Astrocyte of the spinal cord (primary cell): ENCODE results near the gene PPARD.

Experiments used
- DNase-seq: peaks from one replicate; pipeline ENCODE4 v3.0.0; 2011; ENCODE audit warnings: low read depth, low spot score
- H3K4me3 ChIP-seq: 2 replicates; pipeline ENCODE4 v1.5.1; 2011; ENCODE audit warnings: low read depth, mild to moderate bottlenecking, low read length, moderate library complexity
- in situ Hi-C: cut with HindIII; loops from 2 replicates; pipeline ENCODE4 v1.10.0; 2017; ENCODE audit warnings: low sequenced_read_pairs
- TF ChIP-seq, protein P1 (sequence below): IDR thresholded peaks from 2 replicates; pipeline ENCODE4 v1.5.1; 2012; ENCODE audit warnings: low read depth, mild to moderate bottlenecking, low read length, inconsistent platforms

The PPARD gene

DNA sequence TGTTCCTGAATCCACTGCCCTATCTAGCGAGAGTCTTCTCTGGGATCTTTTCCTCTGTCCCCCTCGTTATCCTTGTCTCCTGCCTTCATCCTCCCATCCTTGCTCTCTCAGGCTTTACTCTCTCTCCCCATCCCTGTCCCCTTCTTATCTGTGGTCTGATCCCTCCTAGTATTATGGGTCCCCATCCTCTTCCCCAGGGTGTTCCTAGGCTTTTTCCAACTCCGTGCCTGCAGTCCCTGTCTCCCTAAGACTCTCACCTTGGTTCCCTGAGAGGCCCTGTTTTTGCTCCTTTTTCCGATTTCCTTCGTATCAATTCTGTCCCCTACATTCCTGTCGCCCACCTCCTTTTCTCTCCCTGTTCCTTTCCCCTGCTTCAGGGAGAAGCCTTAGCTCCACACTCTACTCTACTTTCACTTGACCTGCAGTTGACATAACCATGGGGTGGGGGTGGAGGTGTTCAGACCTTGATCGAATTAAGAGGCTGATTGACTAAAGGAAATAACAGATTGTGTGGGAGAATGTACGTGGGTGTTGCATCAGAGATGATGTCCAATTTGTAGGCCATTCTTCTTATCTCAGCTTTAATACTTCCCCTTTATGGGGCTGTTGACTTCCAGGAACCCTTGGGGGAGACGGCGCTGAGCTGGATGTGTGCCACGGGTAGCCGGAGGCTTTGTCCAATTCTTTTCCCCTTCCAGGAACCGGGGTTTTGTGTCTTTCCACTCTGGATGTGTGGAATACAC lies 905 bp downstream of the PPARD start:
- H3K4me3 ChIP-seq, result peak overlapping the region; percentile 92
- TF ChIP-seq, protein P1, sequence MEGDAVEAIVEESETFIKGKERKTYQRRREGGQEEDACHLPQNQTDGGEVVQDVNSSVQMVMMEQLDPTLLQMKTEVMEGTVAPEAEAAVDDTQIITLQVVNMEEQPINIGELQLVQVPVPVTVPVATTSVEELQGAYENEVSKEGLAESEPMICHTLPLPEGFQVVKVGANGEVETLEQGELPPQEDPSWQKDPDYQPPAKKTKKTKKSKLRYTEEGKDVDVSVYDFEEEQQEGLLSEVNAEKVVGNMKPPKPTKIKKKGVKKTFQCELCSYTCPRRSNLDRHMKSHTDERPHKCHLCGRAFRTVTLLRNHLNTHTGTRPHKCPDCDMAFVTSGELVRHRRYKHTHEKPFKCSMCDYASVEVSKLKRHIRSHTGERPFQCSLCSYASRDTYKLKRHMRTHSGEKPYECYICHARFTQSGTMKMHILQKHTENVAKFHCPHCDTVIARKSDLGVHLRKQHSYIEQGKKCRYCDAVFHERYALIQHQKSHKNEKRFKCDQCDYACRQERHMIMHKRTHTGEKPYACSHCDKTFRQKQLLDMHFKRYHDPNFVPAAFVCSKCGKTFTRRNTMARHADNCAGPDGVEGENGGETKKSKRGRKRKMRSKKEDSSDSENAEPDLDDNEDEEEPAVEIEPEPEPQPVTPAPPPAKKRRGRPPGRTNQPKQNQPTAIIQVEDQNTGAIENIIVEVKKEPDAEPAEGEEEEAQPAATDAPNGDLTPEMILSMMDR, result no peak
- peak; percentile 33 for DNase-seq
- in situ Hi-C loops, result no loop called here

DNA sequence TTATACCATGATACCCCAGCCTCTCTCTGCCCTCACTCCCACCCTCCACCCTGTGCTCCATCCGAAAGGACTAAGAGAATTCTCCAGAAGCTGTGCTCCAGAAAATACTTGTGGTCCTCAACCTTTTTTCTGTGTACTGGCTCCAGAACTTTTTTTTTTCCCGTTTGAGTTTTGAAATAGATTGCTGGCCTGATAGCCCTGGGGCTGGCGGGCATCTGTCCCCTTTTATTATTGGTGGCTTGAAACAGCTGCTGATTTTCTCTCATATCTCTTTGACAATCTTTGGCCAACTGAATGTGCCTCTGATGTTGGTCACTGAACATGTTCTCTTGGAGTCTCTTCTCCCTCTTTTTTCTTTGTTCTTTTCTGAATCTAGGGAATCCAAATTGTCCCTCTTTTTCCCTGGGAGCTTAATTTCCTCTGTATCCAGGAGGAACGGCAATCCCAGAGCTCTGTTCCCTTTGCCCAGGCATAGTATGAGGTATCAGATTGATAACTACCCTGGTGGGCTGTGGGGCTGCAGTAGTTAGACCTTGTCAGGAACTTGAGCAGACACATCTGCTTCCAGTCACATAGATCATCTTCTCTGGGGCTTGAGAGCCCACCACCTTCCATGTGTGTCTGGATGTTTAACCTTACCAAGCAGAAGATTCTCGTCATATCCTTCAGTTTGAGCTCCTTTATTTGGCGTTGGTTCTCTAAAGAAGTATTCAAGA lies 1.6 kb downstream of the PPARD start:
- DNase-seq, result no peak
- peak overlapping the region; percentile 92 for H3K4me3 ChIP-seq
- TF ChIP-seq, protein P1, result no peak
- in situ Hi-C loops, result no loop called here

DNA sequence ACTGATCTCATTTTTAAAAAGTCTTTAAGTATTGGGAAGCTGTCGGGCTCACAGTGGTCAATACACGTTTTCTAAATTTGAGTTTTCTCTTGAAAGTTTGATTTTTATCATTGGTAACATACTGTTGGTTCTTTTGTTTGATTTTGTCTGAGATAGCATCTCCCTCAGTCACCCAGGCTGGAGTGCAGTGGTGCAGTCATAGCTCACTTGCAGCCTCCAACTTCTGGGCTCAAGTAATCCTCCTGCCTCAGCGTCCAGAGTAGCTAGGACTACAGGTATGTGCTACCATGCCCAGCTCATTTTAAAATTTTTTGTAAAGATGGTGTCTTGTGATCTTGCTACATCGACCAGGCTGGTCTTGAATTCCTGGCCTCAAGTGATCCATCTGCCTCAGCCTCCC lies 9.1 kb downstream of the PPARD start:
- H3K4me3 ChIP-seq, result no peak overlapping the region
- DNase-seq, result no peak
- in situ Hi-C loops, result no loop called here
- TF ChIP-seq, protein P1, result no peak

DNA sequence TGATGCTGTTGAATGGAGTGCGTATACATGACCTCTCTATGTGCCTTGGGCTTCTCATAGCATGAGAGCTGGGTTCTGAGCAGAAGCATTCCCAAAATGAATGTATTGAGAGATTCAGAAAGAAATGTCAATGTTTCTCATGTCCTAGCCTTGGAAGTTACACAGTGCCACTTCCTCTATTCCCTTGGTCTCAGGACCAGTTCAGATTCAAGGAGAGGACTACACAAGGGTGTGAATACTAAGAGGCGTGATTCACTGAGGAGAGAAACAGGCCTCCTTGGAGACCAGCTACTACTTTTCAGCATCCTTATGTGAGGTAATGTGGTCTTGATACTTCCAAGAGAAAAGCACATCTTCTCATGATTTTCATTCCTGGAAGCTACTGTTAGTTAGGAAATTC lies 10.4 kb downstream of the PPARD start:
- no peak for DNase-seq
- in situ Hi-C loops, result no loop called here
- TF ChIP-seq, protein P1, result no peak
- H3K4me3 ChIP-seq, result no peak overlapping the region

DNA sequence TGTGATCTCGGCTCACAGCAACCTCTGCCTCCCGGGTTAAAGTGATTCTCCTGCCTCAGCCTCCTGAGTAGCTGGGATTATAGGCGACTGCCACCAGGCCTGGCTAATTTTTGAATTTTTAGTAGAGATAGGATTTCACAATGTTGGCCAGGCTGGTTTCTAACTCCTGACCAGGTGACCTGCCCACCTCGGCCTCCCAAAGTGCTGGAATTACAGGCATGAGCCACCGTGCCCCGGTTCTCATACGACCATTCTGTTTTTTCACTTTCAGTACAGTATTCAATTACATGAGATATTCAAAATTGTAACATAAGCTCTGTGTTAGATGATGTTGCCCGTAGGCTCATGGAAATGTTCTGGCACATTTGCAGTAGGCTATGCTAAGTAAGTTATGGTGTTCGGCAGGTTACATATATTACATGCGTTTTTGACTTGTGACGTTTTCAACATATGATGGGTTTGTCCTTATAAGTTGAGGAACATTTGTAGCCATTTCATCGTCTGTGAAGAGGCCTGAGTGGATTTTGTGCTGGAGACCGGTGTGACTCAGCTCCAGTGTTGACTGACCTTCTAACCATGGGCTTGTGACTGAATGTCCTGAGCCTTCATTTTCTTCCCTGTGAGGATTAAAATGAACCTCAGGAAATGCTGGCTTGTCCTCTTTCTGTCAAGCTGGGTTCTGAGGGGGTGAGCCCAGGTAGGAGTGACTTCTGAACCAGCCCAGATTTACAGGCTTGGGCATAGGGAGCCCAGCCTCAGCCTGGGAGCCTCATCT lies 12.2 kb downstream of the PPARD start:
- in situ Hi-C loops, result no loop called here
- TF ChIP-seq, protein P1, result no peak
- no peak overlapping the region for H3K4me3 ChIP-seq
- DNase-seq, result peak; percentile 44

DNA sequence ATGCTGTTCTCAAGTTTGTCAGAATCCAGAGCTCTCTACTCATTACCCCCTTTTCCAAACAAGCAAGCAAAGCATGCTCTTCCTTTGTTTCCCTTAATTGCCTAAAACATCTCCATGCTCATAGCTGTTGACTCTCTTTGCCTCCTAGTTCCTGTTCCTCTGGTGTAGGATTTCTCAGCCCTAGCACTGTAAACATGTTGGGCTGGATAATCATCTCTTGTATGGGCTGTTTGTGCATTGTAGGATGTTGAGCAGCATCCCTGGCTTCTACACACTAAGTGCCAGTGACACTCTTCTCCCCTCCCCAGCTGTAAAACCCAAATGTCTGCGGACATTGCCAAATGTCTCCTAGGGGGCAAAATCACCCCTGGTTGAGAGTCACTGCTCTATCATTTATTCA lies 14.0 kb downstream of the PPARD start:
- in situ Hi-C loops, result no loop called here
- DNase-seq, result no peak
- TF ChIP-seq, protein P1, result no peak
- H3K4me3 ChIP-seq, result no peak overlapping the region
